ENCODE data around the gene XRCC2. TPM values are rescaled to one million over a fixed set of nuclear protein-coding genes. Genes with fewer than 3 reads are reported as not detected.
"Not testable (repeated sequence)": the region's sequence is repeated elsewhere in the genome, so short reads cannot be mapped to it uniquely, and the experiment has no call there.

XRCC2 gene
- 6.3 TPM for total RNA-seq
- polyA plus RNA-seq, result 0.64 TPM
- long read RNA-seq, donor 1, result 0 reads
- long read RNA-seq, donor 2, result 0 reads
- long read RNA-seq, donor 3, partial matches to known transcripts, result 0 of 2 reads
- long read RNA-seq, donor 3, other reads (novel, unspliced or antisense), result 0 of 2 reads
- long read RNA-seq, donor 4, partial matches to known transcripts, result 0 of 1 reads
- long read RNA-seq, donor 4, other reads (novel, unspliced or antisense), result 0 of 1 reads
- long read RNA-seq, donor 5, partial matches to known transcripts, result 0 of 4 reads
- long read RNA-seq, donor 5, other reads (novel, unspliced or antisense), result 0 of 4 reads
- long read RNA-seq, donor 6, partial matches to known transcripts, result 0 of 1 reads
- long read RNA-seq, donor 6, other reads (novel, unspliced or antisense), result 0 of 1 reads
- long read RNA-seq, donor 7, result 0 reads
- long read RNA-seq, donor 8, result 0 reads
- long read RNA-seq, donor 9, partial matches to known transcripts, result 0 of 1 reads
- long read RNA-seq, donor 9, other reads (novel, unspliced or antisense), result 0 of 1 reads
- long read RNA-seq, donor 10, result 0 reads

DNA sequence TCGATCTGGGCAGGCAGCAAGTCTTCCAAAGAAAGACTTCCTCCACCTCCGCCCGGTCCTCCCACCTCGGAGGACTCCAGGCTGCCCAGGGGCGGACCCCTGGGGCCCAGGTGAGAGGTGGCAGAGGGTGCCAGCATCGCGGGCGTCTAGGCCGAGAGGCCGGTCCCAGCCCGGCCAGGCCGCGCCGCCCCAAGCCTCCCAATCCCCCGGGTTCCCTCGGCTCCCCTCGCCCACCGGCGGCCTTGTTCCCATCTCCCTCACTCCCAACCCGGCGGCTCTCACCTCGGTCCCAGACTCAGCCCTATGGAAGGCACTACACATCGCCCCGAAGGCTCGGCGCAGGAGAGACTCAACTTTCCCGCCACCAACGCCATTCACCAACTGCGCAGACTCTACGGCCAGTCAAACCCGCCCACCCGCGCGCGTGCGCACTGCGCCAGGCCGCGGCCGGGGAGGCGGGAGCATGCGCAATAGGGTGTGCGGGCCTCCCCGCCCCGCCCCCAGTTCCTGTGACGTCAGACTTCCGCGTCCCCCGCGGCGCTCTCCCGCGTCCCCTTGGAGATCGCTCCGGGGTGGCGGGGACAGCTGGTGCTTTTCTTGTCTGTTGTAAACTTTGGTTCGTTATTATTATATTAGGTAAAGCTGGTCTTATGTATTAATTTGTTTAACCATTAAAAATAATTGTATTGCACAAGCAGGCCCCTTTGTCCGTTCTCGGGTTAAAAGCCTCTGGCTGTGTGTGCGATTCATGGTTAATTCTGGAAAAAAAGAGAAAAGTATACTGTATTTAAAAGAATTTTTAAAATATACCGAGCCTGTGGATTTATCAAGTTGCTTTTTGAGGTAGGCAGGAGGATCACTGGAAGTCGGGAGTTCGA lies at the start of gene XRCC2:
Gene XRCC2 (minus strand): TSS at position 383 of the 878 bp plus-strand sequence. CDS start 62 bp downstream, at position 321.
- DNase-seq (ENCODE audit: low read depth in 6 of 9, low spot score in 9 of 9), result peak; percentile 65 to 98 (median 88)
- Histone ChIP-seq H3K27ac (ENCODE audit: low read depth in 1 of 2, low read length in 1 of 2) (peak within 1 kb of the TSS; percentile 76 to 78), H3K4me1 (ENCODE audit: control insufficient read depth in 2 of 2, insufficient read depth in 2 of 2, low read length in 2 of 2) (peaks cover 9 to 11% of the 10 kb centered on the region in 2 donors), H3K4me3 (ENCODE audit: low read length in 2 of 2) (peak within 1 kb of the TSS; percentile 64 to 74), H3K36me3 (ENCODE audit: control insufficient read depth in 2 of 2, insufficient read depth in 2 of 2, low read length in 1 of 2) (no peaks in the 10 kb centered on the region), H3K9me3 (ENCODE audit: control insufficient read depth in 2 of 2, insufficient read depth in 1 of 2, low read length in 1 of 2) (no peaks in the 10 kb centered on the region), H3K27me3 (ENCODE audit: control insufficient read depth in 2 of 2, insufficient read depth in 1 of 2, low read length in 1 of 2) (no peaks in the 10 kb centered on the region)
- 3% methylated on average over 63 of the region's 63 CpGs for WGBS

DNA sequence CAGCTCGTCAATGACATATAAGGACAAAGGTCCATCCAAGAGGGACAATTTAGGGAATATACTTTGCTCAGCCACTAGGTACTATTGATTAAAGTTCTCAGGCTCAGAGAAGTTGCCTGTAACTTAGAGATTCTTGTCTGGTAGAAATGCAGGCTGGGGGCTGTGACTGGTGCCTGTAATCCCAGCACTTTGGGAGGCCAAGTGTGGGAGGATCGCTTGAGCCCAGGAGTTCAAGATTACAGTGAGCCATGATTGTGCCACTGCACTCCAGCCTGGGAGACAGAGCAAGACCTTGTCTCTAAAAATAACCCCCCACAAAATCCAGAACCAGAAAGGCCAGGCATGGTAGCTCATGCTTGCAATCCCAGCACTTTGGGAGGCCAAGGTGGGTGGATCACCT lies 47.4 kb upstream of the XRCC2 start:
- Histone ChIP-seq H3K4me1 (ENCODE audit: control insufficient read depth in 2 of 2, insufficient read depth in 2 of 2, low read length in 2 of 2) (no peaks in the 10 kb centered on the region), H3K9me3 (ENCODE audit: control insufficient read depth in 2 of 2, insufficient read depth in 1 of 2, low read length in 1 of 2) (peaks cover 0 to 3% of the 10 kb centered on the region in 2 donors), H3K36me3 (ENCODE audit: control insufficient read depth in 2 of 2, insufficient read depth in 2 of 2, low read length in 1 of 2) (no peaks in the 10 kb centered on the region), H3K27ac (ENCODE audit: low read depth in 1 of 2, low read length in 1 of 2) (no peak overlapping the region), H3K27me3 (ENCODE audit: control insufficient read depth in 2 of 2, insufficient read depth in 1 of 2, low read length in 1 of 2) (no peaks in the 10 kb centered on the region), H3K4me3 (ENCODE audit: low read length in 2 of 2) (no peak overlapping the region)
- 98% methylated on average over 2 of the region's 2 CpGs for WGBS
- no peak for DNase-seq (ENCODE audit: low read depth in 6 of 9, low spot score in 9 of 9)

DNA sequence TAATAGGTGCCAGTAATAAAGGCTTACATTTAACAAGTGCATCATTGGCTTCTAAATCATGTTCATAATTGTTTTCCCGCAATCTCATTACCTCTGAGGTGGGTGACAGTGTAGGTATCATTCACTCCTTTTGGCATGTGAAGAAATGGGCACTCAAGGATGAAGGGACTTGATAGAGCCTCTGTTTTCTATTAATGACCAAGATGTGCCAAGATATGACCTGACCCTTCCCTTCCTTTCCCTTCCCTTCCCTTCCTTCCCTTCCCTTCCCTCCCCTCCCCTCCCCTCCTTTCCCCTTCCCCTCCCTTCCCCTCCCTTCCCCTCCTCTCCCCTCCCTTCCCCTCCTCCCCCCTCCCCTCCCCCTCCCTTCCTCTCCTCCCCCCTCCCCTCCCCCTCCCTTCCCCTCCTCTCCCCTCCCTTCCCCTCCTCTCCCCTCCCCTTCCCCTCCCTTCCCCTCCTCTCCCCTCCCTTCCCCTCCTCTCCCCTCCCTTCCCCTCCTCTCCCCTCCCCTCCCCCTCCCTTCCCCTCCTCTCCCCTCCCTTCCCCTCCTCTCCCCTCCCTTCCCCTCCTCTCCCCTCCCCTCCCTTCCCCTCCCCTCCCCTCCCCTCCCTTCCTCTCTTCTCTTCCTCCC lies 36.6 kb upstream of the XRCC2 start:
- H3K36me3 ChIP-seq (ENCODE audit: control insufficient read depth in 2 of 2, insufficient read depth in 2 of 2, low read length in 1 of 2); DNase-seq (ENCODE audit: low read depth in 6 of 9, low spot score in 9 of 9); H3K4me1 ChIP-seq (ENCODE audit: control insufficient read depth in 2 of 2, insufficient read depth in 2 of 2, low read length in 2 of 2); H3K4me3 ChIP-seq (ENCODE audit: low read length in 2 of 2); H3K9me3 ChIP-seq (ENCODE audit: control insufficient read depth in 2 of 2, insufficient read depth in 1 of 2, low read length in 1 of 2); H3K27me3 ChIP-seq (ENCODE audit: control insufficient read depth in 2 of 2, insufficient read depth in 1 of 2, low read length in 1 of 2); H3K27ac ChIP-seq (ENCODE audit: low read depth in 1 of 2, low read length in 1 of 2): not testable (repeated sequence)
- WGBS, result 97% methylated on average over 1 of the region's 1 CpG

DNA sequence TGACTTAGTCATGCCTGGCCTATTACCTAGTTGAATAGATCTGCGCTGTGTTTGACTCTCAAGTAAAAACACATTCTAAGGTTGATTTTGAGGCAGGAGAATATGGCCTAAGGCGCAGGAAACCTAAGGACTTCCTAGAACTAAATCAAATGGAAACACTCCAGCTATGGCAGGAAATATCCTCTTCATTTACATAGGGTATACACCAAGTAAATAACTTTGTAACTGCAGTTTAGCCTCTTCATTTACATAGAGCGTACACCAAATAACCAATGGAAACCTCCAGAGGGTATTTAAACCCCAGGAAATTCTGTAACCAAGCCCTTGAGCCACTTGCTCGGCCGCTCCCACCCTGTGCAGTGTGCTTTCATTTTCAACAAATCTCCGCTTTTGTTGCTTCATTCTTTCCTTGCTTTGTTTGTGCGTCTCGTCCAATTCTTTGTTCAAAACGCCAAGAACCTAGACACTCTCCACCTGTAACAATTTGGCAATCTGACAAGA lies 35.6 kb upstream of the XRCC2 start:
- 96% methylated on average over 9 of the region's 9 CpGs for WGBS
- H3K4me1 ChIP-seq (ENCODE audit: control insufficient read depth in 2 of 2, insufficient read depth in 2 of 2, low read length in 2 of 2), result no peaks in the 10 kb centered on the region
- no peak overlapping the region for H3K27ac ChIP-seq (ENCODE audit: low read depth in 1 of 2, low read length in 1 of 2)
- no peak overlapping the region for H3K4me3 ChIP-seq (ENCODE audit: low read length in 2 of 2)
- no peaks in the 10 kb centered on the region for H3K27me3 ChIP-seq (ENCODE audit: control insufficient read depth in 2 of 2, insufficient read depth in 1 of 2, low read length in 1 of 2)
- no peaks in the 10 kb centered on the region for H3K36me3 ChIP-seq (ENCODE audit: control insufficient read depth in 2 of 2, insufficient read depth in 2 of 2, low read length in 1 of 2)
- no peak for DNase-seq (ENCODE audit: low read depth in 6 of 9, low spot score in 9 of 9)
- H3K9me3 ChIP-seq (ENCODE audit: control insufficient read depth in 2 of 2, insufficient read depth in 1 of 2, low read length in 1 of 2), result no peaks in the 10 kb centered on the region

DNA sequence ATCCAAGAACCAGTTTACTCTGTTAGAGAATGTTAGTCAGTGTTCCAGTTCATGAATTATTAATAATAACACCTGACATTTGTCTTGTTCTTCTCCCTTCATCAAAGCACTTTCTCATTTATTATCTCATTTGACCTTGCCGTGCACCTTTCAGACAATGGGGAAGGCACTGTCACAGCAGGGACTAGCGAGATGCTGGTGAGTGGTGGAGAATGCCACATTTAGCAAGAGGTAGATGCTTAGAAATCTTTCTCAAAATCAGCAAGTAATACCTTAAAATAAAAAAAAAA lies 34.2 kb upstream of the XRCC2 start:
- Histone ChIP-seq H3K27ac (ENCODE audit: low read depth in 1 of 2, low read length in 1 of 2) (no peak overlapping the region), H3K4me3 (ENCODE audit: low read length in 2 of 2) (no peak overlapping the region), H3K27me3 (ENCODE audit: control insufficient read depth in 2 of 2, insufficient read depth in 1 of 2, low read length in 1 of 2) (no peaks in the 10 kb centered on the region), H3K4me1 (ENCODE audit: control insufficient read depth in 2 of 2, insufficient read depth in 2 of 2, low read length in 2 of 2) (no peaks in the 10 kb centered on the region), H3K9me3 (ENCODE audit: control insufficient read depth in 2 of 2, insufficient read depth in 1 of 2, low read length in 1 of 2) (peaks cover 0 to 3% of the 10 kb centered on the region in 2 donors), H3K36me3 (ENCODE audit: control insufficient read depth in 2 of 2, insufficient read depth in 2 of 2, low read length in 1 of 2) (no peaks in the 10 kb centered on the region)
- 89% methylated on average over 2 of the region's 2 CpGs for WGBS
- no peak for DNase-seq (ENCODE audit: low read depth in 6 of 9, low spot score in 9 of 9)

DNA sequence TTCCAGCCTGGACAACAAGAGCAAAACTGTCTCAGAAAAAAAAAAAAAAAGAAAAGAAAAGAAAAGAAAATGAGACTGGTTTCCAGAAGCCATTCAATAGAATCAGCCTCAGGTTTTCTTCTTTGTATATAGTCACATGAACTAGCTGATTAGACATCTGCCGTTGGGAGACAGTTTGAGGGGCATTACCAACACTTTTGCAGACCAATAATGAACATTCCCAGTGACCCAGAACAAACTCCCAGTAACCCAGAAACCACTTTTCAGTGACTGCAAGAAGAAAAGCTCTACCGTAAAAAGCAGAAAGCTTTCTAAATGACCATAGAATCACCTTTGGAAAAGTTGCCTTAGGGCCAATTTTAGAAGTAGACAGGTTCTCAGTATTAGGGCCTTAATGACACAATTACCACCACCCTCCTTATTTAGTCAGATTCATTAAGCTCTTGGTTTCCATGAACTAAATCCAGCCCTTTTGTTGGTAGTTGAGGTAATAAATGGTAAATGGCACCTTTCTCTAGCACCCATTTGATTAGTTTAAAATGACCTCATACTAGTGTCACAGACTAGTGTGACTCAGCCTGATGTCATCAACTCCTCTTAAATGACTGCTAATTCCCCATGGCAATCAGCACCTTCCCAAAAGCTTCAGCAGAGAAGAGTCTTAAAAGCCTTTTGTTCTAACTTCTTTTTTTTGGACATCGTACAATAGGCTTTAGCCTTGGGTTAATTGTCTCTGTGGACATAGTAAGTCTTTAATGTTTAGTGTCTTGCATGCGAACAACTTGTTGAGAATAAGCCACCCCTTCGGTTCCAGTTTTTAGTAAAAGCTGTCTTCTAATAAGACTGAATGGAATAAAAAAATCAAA lies 33.6 kb upstream of the XRCC2 start:
- no peak for DNase-seq (ENCODE audit: low read depth in 6 of 9, low spot score in 9 of 9)
- Histone ChIP-seq H3K36me3 (ENCODE audit: control insufficient read depth in 2 of 2, insufficient read depth in 2 of 2, low read length in 1 of 2) (no peaks in the 10 kb centered on the region), H3K4me1 (ENCODE audit: control insufficient read depth in 2 of 2, insufficient read depth in 2 of 2, low read length in 2 of 2) (no peaks in the 10 kb centered on the region), H3K27me3 (ENCODE audit: control insufficient read depth in 2 of 2, insufficient read depth in 1 of 2, low read length in 1 of 2) (no peaks in the 10 kb centered on the region), H3K4me3 (ENCODE audit: low read length in 2 of 2) (no peak overlapping the region), H3K9me3 (ENCODE audit: control insufficient read depth in 2 of 2, insufficient read depth in 1 of 2, low read length in 1 of 2) (peaks cover 0 to 3% of the 10 kb centered on the region in 2 donors), H3K27ac (ENCODE audit: low read depth in 1 of 2, low read length in 1 of 2) (no peak overlapping the region)
- 92% methylated on average over 5 of the region's 5 CpGs for WGBS

DNA sequence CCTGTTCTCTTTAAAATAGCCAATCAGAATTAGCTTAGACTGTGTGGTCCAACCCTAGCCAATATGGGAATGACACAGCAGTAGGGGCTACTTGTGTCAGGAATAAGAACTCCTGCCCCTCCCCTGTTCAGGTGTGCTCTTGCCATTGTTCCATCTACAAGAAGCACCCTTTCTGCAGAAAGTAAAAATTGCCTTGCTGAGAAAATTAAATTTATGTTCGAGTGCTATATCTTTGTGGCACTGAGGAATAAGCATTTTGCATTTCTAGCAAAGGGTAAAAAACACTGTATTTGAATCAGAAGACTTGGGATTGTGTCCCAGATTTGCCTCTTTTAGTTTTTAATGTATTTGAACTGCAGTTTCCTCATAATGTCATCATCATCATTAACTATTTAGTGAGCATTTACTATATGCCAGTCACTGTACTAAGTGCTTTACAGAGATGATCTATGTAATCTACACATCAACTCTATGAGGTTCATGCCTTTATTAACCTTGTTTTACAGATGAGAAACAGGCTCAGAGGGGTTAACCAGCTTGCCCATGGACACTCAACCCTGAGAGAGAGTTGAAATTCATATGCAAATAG lies 28.9 kb upstream of the XRCC2 start:
- Histone ChIP-seq H3K27me3 (ENCODE audit: control insufficient read depth in 2 of 2, insufficient read depth in 1 of 2, low read length in 1 of 2) (no peaks in the 10 kb centered on the region), H3K4me1 (ENCODE audit: control insufficient read depth in 2 of 2, insufficient read depth in 2 of 2, low read length in 2 of 2) (no peaks in the 10 kb centered on the region), H3K9me3 (ENCODE audit: control insufficient read depth in 2 of 2, insufficient read depth in 1 of 2, low read length in 1 of 2) (peaks cover 0 to 3% of the 10 kb centered on the region in 2 donors), H3K4me3 (ENCODE audit: low read length in 2 of 2) (no peak overlapping the region), H3K27ac (ENCODE audit: low read depth in 1 of 2, low read length in 1 of 2) (no peak overlapping the region), H3K36me3 (ENCODE audit: control insufficient read depth in 2 of 2, insufficient read depth in 2 of 2, low read length in 1 of 2) (no peaks in the 10 kb centered on the region)
- no peak for DNase-seq (ENCODE audit: low read depth in 6 of 9, low spot score in 9 of 9)
- WGBS, result 94% methylated on average over 1 of the region's 1 CpG

DNA sequence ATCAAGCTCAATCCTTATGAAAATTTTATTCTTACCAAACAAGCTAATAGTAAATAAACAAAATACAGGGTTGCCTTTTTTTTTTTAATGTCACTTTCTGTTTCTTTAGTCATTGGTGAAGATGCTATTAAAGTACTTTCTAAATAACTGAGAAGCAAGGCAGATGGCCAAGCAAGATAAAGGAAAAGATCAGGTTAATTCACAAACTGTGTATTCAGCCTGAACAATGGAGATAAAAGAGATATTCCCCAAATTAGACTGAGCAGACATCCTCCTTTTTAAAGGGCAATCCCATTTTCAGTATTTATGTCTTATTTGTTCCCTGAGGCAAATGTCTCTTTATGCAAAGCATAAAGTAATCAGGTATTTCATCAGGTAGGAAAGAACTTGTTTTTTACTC lies 23.1 kb upstream of the XRCC2 start:
- DNase-seq (ENCODE audit: low read depth in 6 of 9, low spot score in 9 of 9), result no peak
- Histone ChIP-seq H3K4me3 (ENCODE audit: low read length in 2 of 2) (no peak overlapping the region), H3K27ac (ENCODE audit: low read depth in 1 of 2, low read length in 1 of 2) (no peak overlapping the region), H3K4me1 (ENCODE audit: control insufficient read depth in 2 of 2, insufficient read depth in 2 of 2, low read length in 2 of 2) (no peaks in the 10 kb centered on the region), H3K36me3 (ENCODE audit: control insufficient read depth in 2 of 2, insufficient read depth in 2 of 2, low read length in 1 of 2) (no peaks in the 10 kb centered on the region), H3K27me3 (ENCODE audit: control insufficient read depth in 2 of 2, insufficient read depth in 1 of 2, low read length in 1 of 2) (no peaks in the 10 kb centered on the region), H3K9me3 (ENCODE audit: control insufficient read depth in 2 of 2, insufficient read depth in 1 of 2, low read length in 1 of 2) (no peaks in the 10 kb centered on the region)
